Measurements from ENCODE around the gene ZNF497.

Gene ZNF497

GRCh38 chr19:58401840-58402421 lies 39.4 kb upstream of the ZNF497 start:
- TF ChIP-seq CTCF (IDR thresholded peaks at IDR 0.05; ENCODE audit: low read depth, low read length): no peak
- H3K4me3 ChIP-seq (replicated peaks in 1 of 2; ENCODE audit: low read depth in 2 of 2, low read length in 2 of 2): peak overlapping the region; percentile 75 to 79
- no peak for DNase-seq (ENCODE audit: low read depth in 2 of 2)

GRCh38 chr19:58400916-58401839 lies 38.6 kb upstream of the ZNF497 start:
- H3K4me3 ChIP-seq (replicated peaks in 1 of 2; ENCODE audit: low read depth in 2 of 2, low read length in 2 of 2): peak overlapping the region; percentile 75 to 79
- DNase-seq (ENCODE audit: low read depth in 2 of 2): peak; percentile 100
- TF ChIP-seq CTCF (IDR thresholded peaks at IDR 0.05; ENCODE audit: low read depth, low read length): no peak

GRCh38 chr19:58400316-58400915 lies 37.9 kb upstream of the ZNF497 start:
- H3K4me3 ChIP-seq (replicated peaks in 1 of 2; ENCODE audit: low read depth in 2 of 2, low read length in 2 of 2): peak overlapping the region; percentile 64 to 69
- no peak for DNase-seq (ENCODE audit: low read depth in 2 of 2)
- no peak for TF ChIP-seq CTCF (IDR thresholded peaks at IDR 0.05; ENCODE audit: low read depth, low read length)

GRCh38 chr19:58399903-58400302 lies 37.4 kb upstream of the ZNF497 start:
- no peak for DNase-seq (ENCODE audit: low read depth in 2 of 2)
- H3K4me3 ChIP-seq (replicated peaks in 1 of 2; ENCODE audit: low read depth in 2 of 2, low read length in 2 of 2): no peak overlapping the region
- no peak for TF ChIP-seq CTCF (IDR thresholded peaks at IDR 0.05; ENCODE audit: low read depth, low read length)

GRCh38 chr19:58398545-58398944 lies 36.0 kb upstream of the ZNF497 start:
- DNase-seq (ENCODE audit: low read depth in 2 of 2): no peak
- no peak overlapping the region for H3K4me3 ChIP-seq (replicated peaks in 1 of 2; ENCODE audit: low read depth in 2 of 2, low read length in 2 of 2)
- no peak for TF ChIP-seq CTCF (IDR thresholded peaks at IDR 0.05; ENCODE audit: low read depth, low read length)

GRCh38 chr19:58398087-58398486 lies 35.5 kb upstream of the ZNF497 start:
- no peak overlapping the region for H3K4me3 ChIP-seq (replicated peaks in 1 of 2; ENCODE audit: low read depth in 2 of 2, low read length in 2 of 2)
- no peak for DNase-seq (ENCODE audit: low read depth in 2 of 2)
- no peak for TF ChIP-seq CTCF (IDR thresholded peaks at IDR 0.05; ENCODE audit: low read depth, low read length)
